ENCODE data around the gene ASTN2.

The ASTN2 gene, protein sequence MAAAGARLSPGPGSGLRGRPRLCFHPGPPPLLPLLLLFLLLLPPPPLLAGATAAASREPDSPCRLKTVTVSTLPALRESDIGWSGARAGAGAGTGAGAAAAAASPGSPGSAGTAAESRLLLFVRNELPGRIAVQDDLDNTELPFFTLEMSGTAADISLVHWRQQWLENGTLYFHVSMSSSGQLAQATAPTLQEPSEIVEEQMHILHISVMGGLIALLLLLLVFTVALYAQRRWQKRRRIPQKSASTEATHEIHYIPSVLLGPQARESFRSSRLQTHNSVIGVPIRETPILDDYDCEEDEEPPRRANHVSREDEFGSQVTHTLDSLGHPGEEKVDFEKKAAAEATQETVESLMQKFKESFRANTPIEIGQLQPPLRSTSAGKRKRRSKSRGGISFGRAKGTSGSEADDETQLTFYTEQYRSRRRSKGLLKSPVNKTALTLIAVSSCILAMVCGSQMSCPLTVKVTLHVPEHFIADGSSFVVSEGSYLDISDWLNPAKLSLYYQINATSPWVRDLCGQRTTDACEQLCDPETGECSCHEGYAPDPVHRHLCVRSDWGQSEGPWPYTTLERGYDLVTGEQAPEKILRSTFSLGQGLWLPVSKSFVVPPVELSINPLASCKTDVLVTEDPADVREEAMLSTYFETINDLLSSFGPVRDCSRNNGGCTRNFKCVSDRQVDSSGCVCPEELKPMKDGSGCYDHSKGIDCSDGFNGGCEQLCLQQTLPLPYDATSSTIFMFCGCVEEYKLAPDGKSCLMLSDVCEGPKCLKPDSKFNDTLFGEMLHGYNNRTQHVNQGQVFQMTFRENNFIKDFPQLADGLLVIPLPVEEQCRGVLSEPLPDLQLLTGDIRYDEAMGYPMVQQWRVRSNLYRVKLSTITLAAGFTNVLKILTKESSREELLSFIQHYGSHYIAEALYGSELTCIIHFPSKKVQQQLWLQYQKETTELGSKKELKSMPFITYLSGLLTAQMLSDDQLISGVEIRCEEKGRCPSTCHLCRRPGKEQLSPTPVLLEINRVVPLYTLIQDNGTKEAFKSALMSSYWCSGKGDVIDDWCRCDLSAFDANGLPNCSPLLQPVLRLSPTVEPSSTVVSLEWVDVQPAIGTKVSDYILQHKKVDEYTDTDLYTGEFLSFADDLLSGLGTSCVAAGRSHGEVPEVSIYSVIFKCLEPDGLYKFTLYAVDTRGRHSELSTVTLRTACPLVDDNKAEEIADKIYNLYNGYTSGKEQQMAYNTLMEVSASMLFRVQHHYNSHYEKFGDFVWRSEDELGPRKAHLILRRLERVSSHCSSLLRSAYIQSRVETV (N-terminal part only)

DNA sequence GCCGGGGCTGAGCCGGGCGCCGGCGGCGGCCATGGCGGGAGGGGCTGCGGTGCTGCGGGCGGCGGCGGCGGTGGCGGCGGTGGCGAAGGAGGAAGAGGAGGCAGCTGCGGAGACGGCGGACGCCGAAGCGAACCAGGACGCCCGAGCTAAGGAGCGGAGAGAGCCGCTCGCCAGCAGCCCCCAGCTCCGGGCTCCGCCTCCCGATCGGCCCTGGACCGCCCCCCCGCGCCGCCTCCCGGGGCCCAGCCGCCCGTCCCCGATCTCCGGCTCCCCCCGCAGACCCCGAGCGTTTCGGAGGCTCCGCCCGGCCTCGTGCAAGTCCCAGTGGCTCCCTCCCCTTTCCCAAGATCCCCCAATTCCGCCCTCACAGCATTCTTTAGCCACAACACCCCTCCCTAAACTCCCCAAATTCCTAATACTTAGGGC is at the start of gene ASTN2:
Gene ASTN2 (minus strand): TSS at position 152 of the 426 bp plus-strand sequence. CDS start 119 bp downstream, at position 33.
- TF ChIP-seq, protein P1, sequence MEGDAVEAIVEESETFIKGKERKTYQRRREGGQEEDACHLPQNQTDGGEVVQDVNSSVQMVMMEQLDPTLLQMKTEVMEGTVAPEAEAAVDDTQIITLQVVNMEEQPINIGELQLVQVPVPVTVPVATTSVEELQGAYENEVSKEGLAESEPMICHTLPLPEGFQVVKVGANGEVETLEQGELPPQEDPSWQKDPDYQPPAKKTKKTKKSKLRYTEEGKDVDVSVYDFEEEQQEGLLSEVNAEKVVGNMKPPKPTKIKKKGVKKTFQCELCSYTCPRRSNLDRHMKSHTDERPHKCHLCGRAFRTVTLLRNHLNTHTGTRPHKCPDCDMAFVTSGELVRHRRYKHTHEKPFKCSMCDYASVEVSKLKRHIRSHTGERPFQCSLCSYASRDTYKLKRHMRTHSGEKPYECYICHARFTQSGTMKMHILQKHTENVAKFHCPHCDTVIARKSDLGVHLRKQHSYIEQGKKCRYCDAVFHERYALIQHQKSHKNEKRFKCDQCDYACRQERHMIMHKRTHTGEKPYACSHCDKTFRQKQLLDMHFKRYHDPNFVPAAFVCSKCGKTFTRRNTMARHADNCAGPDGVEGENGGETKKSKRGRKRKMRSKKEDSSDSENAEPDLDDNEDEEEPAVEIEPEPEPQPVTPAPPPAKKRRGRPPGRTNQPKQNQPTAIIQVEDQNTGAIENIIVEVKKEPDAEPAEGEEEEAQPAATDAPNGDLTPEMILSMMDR (conservative IDR thresholded peaks at IDR 0.05) = no peak
- H3K27ac ChIP-seq = peak within 1 kb of the TSS; percentile 90

DNA sequence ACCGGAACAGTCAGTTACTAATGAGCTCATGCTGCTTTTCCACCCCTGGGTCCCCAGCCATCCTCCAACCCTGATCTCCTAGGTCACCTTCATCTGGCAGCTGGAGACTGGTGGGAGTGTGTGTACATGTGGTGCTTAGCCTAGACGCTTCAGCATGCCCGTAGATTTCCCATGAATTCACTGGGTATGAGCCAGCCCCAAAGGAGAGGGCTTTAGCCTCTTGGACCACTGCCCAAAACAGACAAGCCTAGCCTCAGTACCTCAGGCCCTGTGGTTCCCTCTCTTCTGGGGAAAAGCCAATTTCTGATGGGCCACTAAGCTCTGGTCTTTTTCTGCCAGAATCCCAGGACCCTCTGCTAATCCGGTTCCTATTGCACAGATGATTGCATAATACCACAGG is 48.0 kb upstream of the ASTN2 start:
- no peak overlapping the region for H3K27ac ChIP-seq
- TF ChIP-seq, protein P1 (conservative IDR thresholded peaks at IDR 0.05) = no peak

DNA sequence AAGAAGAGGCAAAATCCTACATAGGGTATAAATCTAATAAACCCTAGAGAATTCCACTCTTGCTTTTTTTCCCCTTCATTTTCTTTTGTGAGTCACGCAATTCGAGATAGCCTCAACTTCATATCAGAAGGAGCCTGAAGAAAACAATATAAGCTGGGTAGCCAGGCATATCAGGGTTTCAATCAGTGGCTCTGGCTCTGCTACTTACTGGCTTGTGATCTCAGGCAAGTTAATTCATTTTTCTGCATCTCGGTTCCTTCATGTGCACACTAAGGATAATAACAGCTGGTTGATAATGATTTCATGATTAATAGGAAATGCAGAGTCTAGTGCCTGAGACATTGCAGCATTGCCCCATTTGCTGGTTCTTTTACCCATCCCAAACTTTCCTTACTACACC is 46.5 kb upstream of the ASTN2 start:
- no peak overlapping the region for H3K27ac ChIP-seq
- TF ChIP-seq, protein P1 (conservative IDR thresholded peaks at IDR 0.05) = no peak

DNA sequence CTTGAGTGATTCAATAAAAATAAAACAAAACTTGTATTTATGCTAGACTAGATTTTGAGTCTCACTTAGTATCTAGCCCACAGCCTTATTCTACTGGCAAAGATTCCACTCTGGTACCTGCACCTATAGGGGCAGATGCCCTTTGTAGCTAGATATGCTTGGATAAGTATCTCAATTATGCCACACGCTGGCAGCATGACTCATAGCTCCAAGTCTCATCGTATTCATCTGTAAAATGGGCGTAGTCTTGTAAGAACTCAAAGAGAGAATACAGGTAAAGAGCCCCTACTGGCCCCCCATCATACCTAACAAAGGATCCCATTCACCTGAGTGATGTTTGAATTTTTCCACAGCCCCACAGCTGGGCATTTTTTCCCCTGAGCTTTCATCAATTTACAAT is 45.9 kb upstream of the ASTN2 start:
- TF ChIP-seq, protein P1 (conservative IDR thresholded peaks at IDR 0.05) = no peak

DNA sequence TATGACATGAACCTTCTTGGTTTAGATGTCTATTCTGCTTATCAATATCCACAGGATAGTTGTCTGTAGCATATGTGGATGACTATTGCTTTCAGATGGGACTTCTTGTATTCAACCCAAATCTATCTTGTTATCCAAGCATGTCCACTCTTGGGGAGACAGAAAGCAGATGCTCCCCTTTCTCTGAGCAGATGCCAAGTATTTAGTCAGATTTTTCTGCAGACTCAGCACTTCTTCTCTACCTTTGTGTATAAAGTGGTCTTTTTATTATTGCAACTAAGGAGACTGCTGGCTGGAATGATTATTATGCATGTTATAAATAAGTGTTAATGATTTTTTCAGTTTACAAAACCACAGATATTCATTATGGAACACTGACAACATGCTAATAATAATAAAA is 45.1 kb upstream of the ASTN2 start:
- H3K27ac ChIP-seq = no peak overlapping the region
- TF ChIP-seq, protein P1 (conservative IDR thresholded peaks at IDR 0.05) = no peak

More for the DNA sequence above, 45.9 kb upstream of the ASTN2 start:
- H3K27ac ChIP-seq = no peak overlapping the region

DNA sequence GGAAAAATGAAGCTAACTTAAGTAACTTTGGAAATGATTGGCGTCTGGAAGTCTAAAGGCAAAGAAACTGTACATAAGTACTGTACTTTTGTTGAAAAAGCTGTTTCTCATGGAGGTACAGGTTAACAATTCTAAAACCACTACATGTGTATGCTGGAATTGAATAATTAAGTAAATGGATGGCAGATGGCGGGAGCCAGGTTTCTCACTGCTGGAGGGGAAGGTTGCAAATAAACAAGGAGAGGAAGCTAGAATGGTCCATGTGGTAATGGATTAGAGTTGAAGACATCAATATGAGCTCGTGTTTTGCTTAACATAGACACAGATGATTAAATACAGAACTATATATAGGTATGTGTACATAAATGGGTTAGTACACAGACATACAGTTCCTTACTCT is 43.2 kb upstream of the ASTN2 start:
- TF ChIP-seq, protein P1 (conservative IDR thresholded peaks at IDR 0.05) = no peak
- H3K27ac ChIP-seq = no peak overlapping the region

Measured in VCaP (cell line).